Karpas-422 (cell line): Measurements from ENCODE around the gene FITM2. TPM values are rescaled to one million over a fixed set of nuclear protein-coding genes. Genes with fewer than 3 reads are reported as not detected.
"Not testable (repeated sequence)": the region's sequence is repeated elsewhere in the genome, so short reads cannot be mapped to it uniquely, and the experiment has no call there.

Experiments used
- DNase-seq: peaks from one replicate; pipeline ENCODE4 v3.0.0-alpha.2; 2015
- H2AFZ ChIP-seq: fragments of 200-600 bp; sonication (generic); 2 replicates; pipeline ENCODE4 v1.6.1; 2014; ENCODE audit warnings: antibody characterized with exemption, low read length, mixed read lengths
- H3K27ac ChIP-seq: fragments of 200-600 bp; sonication (generic); 2 replicates; pipeline ENCODE4 v1.5.1; 2014; ENCODE audit warnings: mild to moderate bottlenecking, low read length, moderate library complexity
- H3K27me3 ChIP-seq: fragments of 200-600 bp; sonication (generic); 2 replicates; pipeline ENCODE4 v1.6.1; 2014; ENCODE audit warnings: low read length, mixed read lengths
- H3K36me3 ChIP-seq: fragments of 200-600 bp; sonication (generic); 2 replicates; pipeline ENCODE4 v1.6.1; 2014; ENCODE audit warnings: low read length, mixed read lengths; ENCODE audit not compliant: insufficient read depth
- H3K4me1 ChIP-seq: fragments of 200-600 bp; sonication (generic); 2 replicates; pipeline ENCODE4 v1.6.1; 2014; ENCODE audit warnings: mild to moderate bottlenecking, low read length, mixed read lengths
- H3K4me2 ChIP-seq: fragments of 200-600 bp; sonication (generic); 2 replicates; pipeline ENCODE4 v1.6.1; 2014; ENCODE audit warnings: low read length, low read depth, mild to moderate bottlenecking; ENCODE audit not compliant: poor library complexity, severe bottlenecking
- H3K4me3 ChIP-seq: fragments of 200-600 bp; sonication (generic); 2 replicates; pipeline ENCODE4 v1.5.1; 2014; ENCODE audit warnings: mild to moderate bottlenecking, antibody characterized with exemption, low read length, mixed read lengths
- H3K79me2 ChIP-seq: fragments of 200-600 bp; sonication (generic); 2 replicates; pipeline ENCODE4 v1.6.1; 2014; ENCODE audit warnings: mild to moderate bottlenecking, low read length, mixed read lengths
- H3K9ac ChIP-seq: fragments of 200-600 bp; sonication (generic); 2 replicates; pipeline ENCODE4 v1.6.0; 2014; ENCODE audit warnings: low read length
- H3K9me2 ChIP-seq: fragments of 200-600 bp; sonication (generic), shearing (Covaris generic); replicated peaks from 2 replicates; pipeline ENCODE4 v1.6.0; 2014; ENCODE audit warnings: mild to moderate bottlenecking, low read length, moderate library complexity; ENCODE audit not compliant: insufficient read depth
- H3K9me3 ChIP-seq: fragments of 300-700, 200-600 bp; sonication (generic); 2 replicates; pipeline ENCODE4 v1.6.1; 2014; ENCODE audit warnings: low read length, mixed read lengths
- H4K20me1 ChIP-seq: fragments of 200-600 bp; sonication (generic); 2 replicates; pipeline ENCODE4 v1.6.1; 2014; ENCODE audit warnings: mild to moderate bottlenecking, antibody characterized with exemption, low read length, low read depth; ENCODE audit not compliant: insufficient read depth
- total RNA-seq: library from RNA; depleted of rRNA; stranded (reverse); fragments of >200 nt; shearing (Covaris generic); gene quantifications from 2 replicates; pipeline ENCODE4 v1.2.3, GENCODE V29; 2014; ENCODE audit warnings: low replicate concordance

Gene FITM2
- total RNA-seq, 1 experiment from 2014 or later, result 0.82 TPM

- Histone ChIP-seq H3K4me3 (no peak overlapping the region), H3K4me1 (no peaks in the 10 kb centered on the region), H3K27me3 (no peaks in the 10 kb centered on the region), H3K36me3 (no peaks in the 10 kb centered on the region), H3K4me2 (no peak overlapping the region), H3K9me2 (no peaks in the 10 kb centered on the region), H3K9ac (no peak overlapping the region), H4K20me1 (no peaks in the 10 kb centered on the region), H3K27ac (no peak overlapping the region), H3K9me3 (no peaks in the 10 kb centered on the region), H2AFZ (no peak overlapping the region), H3K79me2 (no peaks in the 10 kb centered on the region)
- no peak for DNase-seq
Observed at GRCh38 chr20:44354979-44355497, 44.0 kb upstream of the FITM2 start.

DNA sequence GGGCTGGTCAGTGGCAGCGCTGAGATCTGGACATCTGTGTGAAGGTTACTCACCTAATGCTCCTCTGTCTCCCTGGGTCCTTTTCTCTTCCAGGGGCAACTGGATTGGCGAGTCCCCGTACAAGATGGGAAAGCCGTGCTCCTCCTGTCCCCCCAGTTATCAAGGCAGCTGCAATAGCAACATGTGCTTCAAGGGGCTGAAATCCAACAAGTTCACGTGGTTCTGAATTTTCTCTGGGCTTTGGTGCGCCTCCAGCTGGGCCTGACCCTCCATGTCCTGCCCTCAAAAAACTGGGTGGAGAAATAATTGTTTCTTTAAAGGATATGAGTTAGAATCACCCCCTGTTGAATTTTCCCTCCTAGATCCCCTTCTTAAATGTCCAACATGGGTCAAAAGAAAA is 39.6 kb upstream of the FITM2 start:
- Histone ChIP-seq H3K4me3 (no peak overlapping the region), H4K20me1 (no peaks in the 10 kb centered on the region), H3K79me2 (no peaks in the 10 kb centered on the region), H3K4me1 (no peaks in the 10 kb centered on the region), H3K4me2 (no peak overlapping the region), H2AFZ (no peak overlapping the region), H3K27ac (no peak overlapping the region), H3K9me3 (no peaks in the 10 kb centered on the region), H3K27me3 (no peaks in the 10 kb centered on the region), H3K9me2 (no peaks in the 10 kb centered on the region), H3K9ac (no peak overlapping the region), H3K36me3 (no peaks in the 10 kb centered on the region)
- DNase-seq, result no peak

DNA sequence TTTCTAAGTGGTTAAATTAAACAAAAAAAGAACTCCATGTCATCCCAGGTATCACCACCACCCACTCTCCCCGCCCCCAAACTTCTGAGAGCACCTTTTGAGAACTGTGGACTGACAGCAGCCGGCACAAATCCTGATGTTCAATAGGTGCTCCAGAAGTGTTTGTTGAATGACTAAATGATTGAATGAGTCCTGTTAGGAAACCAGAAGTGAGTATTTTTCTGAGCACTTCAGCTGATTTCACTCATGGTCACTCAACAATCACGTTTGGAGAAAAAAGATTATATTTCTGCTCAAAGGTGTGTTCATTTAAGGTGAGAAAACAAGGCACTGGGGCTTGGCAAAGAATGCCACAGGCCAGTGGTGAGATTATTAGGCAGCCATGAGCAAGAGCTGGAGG is 38.3 kb upstream of the FITM2 start:
- no peak for DNase-seq
- Histone ChIP-seq H3K4me3 (no peak overlapping the region), H3K9me3 (no peaks in the 10 kb centered on the region), H3K9me2 (no peaks in the 10 kb centered on the region), H3K36me3 (no peaks in the 10 kb centered on the region), H3K27me3 (no peaks in the 10 kb centered on the region), H3K4me1 (no peaks in the 10 kb centered on the region), H3K9ac (no peak overlapping the region), H2AFZ (no peak overlapping the region), H3K79me2 (no peaks in the 10 kb centered on the region), H3K4me2 (no peak overlapping the region), H3K27ac (no peak overlapping the region), H4K20me1 (no peaks in the 10 kb centered on the region)

- Histone ChIP-seq H3K27ac (no peak overlapping the region), H3K9me2 (no peaks in the 10 kb centered on the region), H3K27me3 (no peaks in the 10 kb centered on the region), H2AFZ (no peak overlapping the region), H3K4me2 (no peak overlapping the region), H3K36me3 (no peaks in the 10 kb centered on the region), H3K9me3 (no peaks in the 10 kb centered on the region), H3K79me2 (no peaks in the 10 kb centered on the region), H3K4me1 (no peaks in the 10 kb centered on the region), H3K4me3 (no peak overlapping the region), H4K20me1 (no peaks in the 10 kb centered on the region), H3K9ac (no peak overlapping the region)
- DNase-seq, result no peak
Observed at GRCh38 chr20:44348168-44348659, 37.2 kb upstream of the FITM2 start.

DNA sequence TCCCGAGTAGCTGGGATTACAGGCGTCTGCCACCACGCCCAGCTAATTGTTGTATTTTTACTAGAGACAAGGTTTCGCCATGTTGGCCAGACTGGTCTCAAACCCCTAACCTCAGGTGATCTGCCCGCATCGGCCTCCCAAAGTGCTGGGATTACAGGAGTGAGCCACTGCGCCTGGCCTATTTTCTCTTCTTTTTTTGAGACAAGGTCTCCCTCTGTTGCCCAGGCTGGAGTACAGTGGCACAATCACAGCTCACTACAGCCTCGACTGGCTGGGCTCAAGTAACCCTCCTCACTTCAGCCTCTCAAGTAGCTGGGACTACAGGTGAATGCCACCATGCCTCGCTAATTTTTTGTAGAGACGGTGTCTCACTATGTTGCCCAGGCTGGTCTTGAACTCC is 34.9 kb upstream of the FITM2 start:
- not testable (repeated sequence) for H3K4me1 ChIP-seq, H3K9ac ChIP-seq, H3K4me3 ChIP-seq, H3K79me2 ChIP-seq, H3K4me2 ChIP-seq, H2AFZ ChIP-seq, H4K20me1 ChIP-seq, DNase-seq, H3K9me3 ChIP-seq, H3K27me3 ChIP-seq, H3K9me2 ChIP-seq, H3K36me3 ChIP-seq, H3K27ac ChIP-seq

DNA sequence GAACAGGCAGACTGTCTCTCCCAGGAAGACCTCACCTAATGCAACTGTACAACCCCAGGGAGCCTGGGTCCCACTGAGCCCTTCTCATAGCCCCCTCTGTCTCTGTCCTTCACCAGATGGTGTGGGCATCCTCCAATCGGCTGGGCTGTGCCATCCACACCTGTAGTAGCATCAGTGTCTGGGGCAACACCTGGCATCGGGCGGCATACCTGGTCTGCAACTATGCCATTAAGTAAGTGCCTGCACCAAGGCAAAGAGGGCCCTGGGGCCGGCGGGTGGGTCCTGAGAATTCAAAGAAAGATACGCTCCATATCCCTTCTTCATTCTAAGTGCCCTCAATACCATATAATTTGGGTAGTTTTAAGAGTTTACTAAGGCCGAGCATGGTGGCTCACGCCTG is 34.1 kb upstream of the FITM2 start:
- no peak for DNase-seq
- no peak overlapping the region for H3K4me3 ChIP-seq
- no peaks in the 10 kb centered on the region for H3K79me2 ChIP-seq
- no peaks in the 10 kb centered on the region for H4K20me1 ChIP-seq
- no peak overlapping the region for H3K27ac ChIP-seq
- H3K9me2 ChIP-seq, result no peaks in the 10 kb centered on the region
- no peak overlapping the region for H3K9ac ChIP-seq
- no peaks in the 10 kb centered on the region for H3K4me1 ChIP-seq
- H2AFZ ChIP-seq, result no peak overlapping the region
- H3K36me3 ChIP-seq, result no peaks in the 10 kb centered on the region
- H3K4me2 ChIP-seq, result no peak overlapping the region
- H3K27me3 ChIP-seq, result no peaks in the 10 kb centered on the region
- H3K9me3 ChIP-seq, result no peaks in the 10 kb centered on the region

- Histone ChIP-seq H3K79me2 (no peaks in the 10 kb centered on the region), H3K4me1 (no peaks in the 10 kb centered on the region), H3K9me2 (no peaks in the 10 kb centered on the region), H3K36me3 (no peaks in the 10 kb centered on the region), H3K27me3 (no peaks in the 10 kb centered on the region), H3K9me3 (no peaks in the 10 kb centered on the region), H3K4me2 (no peak overlapping the region), H3K9ac (no peak overlapping the region), H3K4me3 (no peak overlapping the region), H3K27ac (no peak overlapping the region), H2AFZ (no peak overlapping the region), H4K20me1 (no peaks in the 10 kb centered on the region)
- DNase-seq, result no peak
Observed at GRCh38 chr20:44344723-44345122, 33.7 kb upstream of the FITM2 start.

- Histone ChIP-seq H3K27me3 (no peaks in the 10 kb centered on the region), H3K79me2 (no peaks in the 10 kb centered on the region), H4K20me1 (no peaks in the 10 kb centered on the region), H3K9me2 (no peaks in the 10 kb centered on the region), H3K4me1 (no peaks in the 10 kb centered on the region), H3K9ac (no peak overlapping the region), H3K4me3 (no peak overlapping the region), H3K27ac (no peak overlapping the region), H3K9me3 (no peaks in the 10 kb centered on the region), H2AFZ (no peak overlapping the region), H3K4me2 (no peak overlapping the region), H3K36me3 (no peaks in the 10 kb centered on the region)
- no peak for DNase-seq
Observed at GRCh38 chr20:44343162-44343675, 32.2 kb upstream of the FITM2 start.

GRCh38 chr20:44342248-44342647 is 31.2 kb upstream of the FITM2 start:
- Histone ChIP-seq H3K27me3 (no peaks in the 10 kb centered on the region), H2AFZ (no peak overlapping the region), H3K9me2 (no peaks in the 10 kb centered on the region), H3K4me1 (no peaks in the 10 kb centered on the region), H3K9me3 (no peaks in the 10 kb centered on the region), H4K20me1 (no peaks in the 10 kb centered on the region), H3K27ac (no peak overlapping the region), H3K4me3 (no peak overlapping the region), H3K9ac (no peak overlapping the region), H3K4me2 (no peak overlapping the region), H3K36me3 (no peaks in the 10 kb centered on the region), H3K79me2 (no peaks in the 10 kb centered on the region)
- DNase-seq, result no peak
